ENCODE data around the gene PROK1.

Gene PROK1

GRCh38 chr1:110489973-110490542 is 39.1 kb downstream of the PROK1 start:
- no peaks in the 10 kb centered on the region for H3K9me3 ChIP-seq (ENCODE audit: control insufficient read depth, insufficient read depth, low read depth, low read length)
- no peak overlapping the region for H3K4me3 ChIP-seq (ENCODE audit: low read depth, low read length)
- peaks cover 27% of the 10 kb centered on the region for H3K4me1 ChIP-seq (ENCODE audit: control insufficient read depth, insufficient read depth, low read length)
- H3K27me3 ChIP-seq (ENCODE audit: control insufficient read depth, insufficient read depth, low read length), result no peaks in the 10 kb centered on the region
- H3K9ac ChIP-seq (ENCODE audit: low read length), result no peak overlapping the region
- H3K27ac ChIP-seq (ENCODE audit: low read depth, low read length), result no peak overlapping the region
- no peaks in the 10 kb centered on the region for H3K36me3 ChIP-seq (ENCODE audit: control insufficient read depth, insufficient read depth, low read length)

GRCh38 chr1:110490791-110491451 is 40.0 kb downstream of the PROK1 start:
- peaks cover 35% of the 10 kb centered on the region for H3K4me1 ChIP-seq (ENCODE audit: control insufficient read depth, insufficient read depth, low read length)
- no peak overlapping the region for H3K4me3 ChIP-seq (ENCODE audit: low read depth, low read length)
- no peak overlapping the region for H3K27ac ChIP-seq (ENCODE audit: low read depth, low read length)
- H3K9ac ChIP-seq (ENCODE audit: low read length), result no peak overlapping the region
- H3K27me3 ChIP-seq (ENCODE audit: control insufficient read depth, insufficient read depth, low read length), result no peaks in the 10 kb centered on the region
- no peaks in the 10 kb centered on the region for H3K36me3 ChIP-seq (ENCODE audit: control insufficient read depth, insufficient read depth, low read length)
- H3K9me3 ChIP-seq (ENCODE audit: control insufficient read depth, insufficient read depth, low read depth, low read length), result no peaks in the 10 kb centered on the region

- no peaks in the 10 kb centered on the region for H3K27me3 ChIP-seq (ENCODE audit: control insufficient read depth, insufficient read depth, low read length)
- no peak overlapping the region for H3K9ac ChIP-seq (ENCODE audit: low read length)
- peaks cover 34% of the 10 kb centered on the region for H3K4me1 ChIP-seq (ENCODE audit: control insufficient read depth, insufficient read depth, low read length)
- H3K36me3 ChIP-seq (ENCODE audit: control insufficient read depth, insufficient read depth, low read length), result no peaks in the 10 kb centered on the region
- H3K9me3 ChIP-seq (ENCODE audit: control insufficient read depth, insufficient read depth, low read depth, low read length), result no peaks in the 10 kb centered on the region
- H3K27ac ChIP-seq (ENCODE audit: low read depth, low read length), result no peak overlapping the region
- no peak overlapping the region for H3K4me3 ChIP-seq (ENCODE audit: low read depth, low read length)
These were observed 41.6 kb downstream of the PROK1 start for GRCh38 chr1:110492573-110492972.

- no peaks in the 10 kb centered on the region for H3K27me3 ChIP-seq (ENCODE audit: control insufficient read depth, insufficient read depth, low read length)
- no peaks in the 10 kb centered on the region for H3K9me3 ChIP-seq (ENCODE audit: control insufficient read depth, insufficient read depth, low read depth, low read length)
- peaks cover 29% of the 10 kb centered on the region for H3K4me1 ChIP-seq (ENCODE audit: control insufficient read depth, insufficient read depth, low read length)
- no peak overlapping the region for H3K9ac ChIP-seq (ENCODE audit: low read length)
- no peaks in the 10 kb centered on the region for H3K36me3 ChIP-seq (ENCODE audit: control insufficient read depth, insufficient read depth, low read length)
- no peak overlapping the region for H3K4me3 ChIP-seq (ENCODE audit: low read depth, low read length)
- no peak overlapping the region for H3K27ac ChIP-seq (ENCODE audit: low read depth, low read length)
These were observed 42.2 kb downstream of the PROK1 start for GRCh38 chr1:110493059-110493699.

- no peak overlapping the region for H3K27ac ChIP-seq (ENCODE audit: low read depth, low read length)
- peaks cover 29% of the 10 kb centered on the region for H3K4me1 ChIP-seq (ENCODE audit: control insufficient read depth, insufficient read depth, low read length)
- H3K9me3 ChIP-seq (ENCODE audit: control insufficient read depth, insufficient read depth, low read depth, low read length), result no peaks in the 10 kb centered on the region
- no peaks in the 10 kb centered on the region for H3K27me3 ChIP-seq (ENCODE audit: control insufficient read depth, insufficient read depth, low read length)
- no peak overlapping the region for H3K9ac ChIP-seq (ENCODE audit: low read length)
- no peak overlapping the region for H3K4me3 ChIP-seq (ENCODE audit: low read depth, low read length)
- no peaks in the 10 kb centered on the region for H3K36me3 ChIP-seq (ENCODE audit: control insufficient read depth, insufficient read depth, low read length)
These were observed 43.1 kb downstream of the PROK1 start for GRCh38 chr1:110494036-110494435.

- Histone ChIP-seq H3K4me3 (ENCODE audit: low read depth, low read length) (peak overlapping the region; percentile 3; the same call in 1 of the 2 replicates), H3K9me3 (ENCODE audit: control insufficient read depth, insufficient read depth, low read depth, low read length) (no peaks in the 10 kb centered on the region), H3K27me3 (ENCODE audit: control insufficient read depth, insufficient read depth, low read length) (no peaks in the 10 kb centered on the region), H3K27ac (ENCODE audit: low read depth, low read length) (no peak overlapping the region), H3K4me1 (ENCODE audit: control insufficient read depth, insufficient read depth, low read length) (peaks cover 28% of the 10 kb centered on the region), H3K9ac (ENCODE audit: low read length) (no peak overlapping the region), H3K36me3 (ENCODE audit: control insufficient read depth, insufficient read depth, low read length) (no peaks in the 10 kb centered on the region)
These were observed 43.8 kb downstream of the PROK1 start for GRCh38 chr1:110494522-110495406.

GRCh38 chr1:110495926-110496600 is 45.1 kb downstream of the PROK1 start:
- Histone ChIP-seq H3K27ac (ENCODE audit: low read depth, low read length) (no peak overlapping the region), H3K4me1 (ENCODE audit: control insufficient read depth, insufficient read depth, low read length) (peaks cover 22% of the 10 kb centered on the region), H3K4me3 (ENCODE audit: low read depth, low read length) (no peak overlapping the region), H3K27me3 (ENCODE audit: control insufficient read depth, insufficient read depth, low read length) (no peaks in the 10 kb centered on the region), H3K9ac (ENCODE audit: low read length) (no peak overlapping the region), H3K9me3 (ENCODE audit: control insufficient read depth, insufficient read depth, low read depth, low read length) (no peaks in the 10 kb centered on the region), H3K36me3 (ENCODE audit: control insufficient read depth, insufficient read depth, low read length) (no peaks in the 10 kb centered on the region)

- peaks cover 22% of the 10 kb centered on the region for H3K4me1 ChIP-seq (ENCODE audit: control insufficient read depth, insufficient read depth, low read length)
- H3K27ac ChIP-seq (ENCODE audit: low read depth, low read length), result no peak overlapping the region
- H3K9ac ChIP-seq (ENCODE audit: low read length), result no peak overlapping the region
- no peaks in the 10 kb centered on the region for H3K36me3 ChIP-seq (ENCODE audit: control insufficient read depth, insufficient read depth, low read length)
- H3K4me3 ChIP-seq (ENCODE audit: low read depth, low read length), result no peak overlapping the region
- H3K9me3 ChIP-seq (ENCODE audit: control insufficient read depth, insufficient read depth, low read depth, low read length), result no peaks in the 10 kb centered on the region
- 0 out of 2 replicates have a peak, but pooled peaks cover 3% of the 10 kb centered on the region for H3K27me3 ChIP-seq (ENCODE audit: control insufficient read depth, insufficient read depth, low read length)
These were observed 47.3 kb downstream of the PROK1 start for GRCh38 chr1:110498270-110498669.

- no peak overlapping the region for H3K27ac ChIP-seq (ENCODE audit: low read depth, low read length)
- H3K36me3 ChIP-seq (ENCODE audit: control insufficient read depth, insufficient read depth, low read length), result no peaks in the 10 kb centered on the region
- no peak overlapping the region for H3K4me3 ChIP-seq (ENCODE audit: low read depth, low read length)
- H3K9me3 ChIP-seq (ENCODE audit: control insufficient read depth, insufficient read depth, low read depth, low read length), result no peaks in the 10 kb centered on the region
- no peak overlapping the region for H3K9ac ChIP-seq (ENCODE audit: low read length)
- 0 out of 2 replicates have a peak, but pooled peaks cover 3% of the 10 kb centered on the region for H3K27me3 ChIP-seq (ENCODE audit: control insufficient read depth, insufficient read depth, low read length)
- H3K4me1 ChIP-seq (ENCODE audit: control insufficient read depth, insufficient read depth, low read length), result peaks cover 4% of the 10 kb centered on the region; the same call in 1 of the 2 replicates
These were observed 50.7 kb downstream of the PROK1 start for GRCh38 chr1:110501488-110502132.

Measured in HUES6 (cell line).